ENCODE results near the gene PRDM16. TPM values are rescaled to one million over a fixed set of nuclear protein-coding genes. Genes with fewer than 3 reads are reported as not detected.

PRDM16 gene
- total RNA-seq, 1 donor from 2014 or later: not detected

- DNase-seq (ENCODE audit: low read depth): no peak
These were observed 351.4 kb downstream of the PRDM16 start for GRCh38 chr1:3420218-3420951.

GRCh38 chr1:3422638-3423037 is 353.6 kb downstream of the PRDM16 start:
- no peak for DNase-seq (ENCODE audit: low read depth)

GRCh38 chr1:3423245-3423829 is 354.3 kb downstream of the PRDM16 start:
- DNase-seq (ENCODE audit: low read depth): no peak

GRCh38 chr1:3423896-3424611 is 355.1 kb downstream of the PRDM16 start:
- no peak for DNase-seq (ENCODE audit: low read depth)

- no peak for DNase-seq (ENCODE audit: low read depth)
These were observed 356.6 kb downstream of the PRDM16 start for GRCh38 chr1:3425486-3426215.

DNA sequence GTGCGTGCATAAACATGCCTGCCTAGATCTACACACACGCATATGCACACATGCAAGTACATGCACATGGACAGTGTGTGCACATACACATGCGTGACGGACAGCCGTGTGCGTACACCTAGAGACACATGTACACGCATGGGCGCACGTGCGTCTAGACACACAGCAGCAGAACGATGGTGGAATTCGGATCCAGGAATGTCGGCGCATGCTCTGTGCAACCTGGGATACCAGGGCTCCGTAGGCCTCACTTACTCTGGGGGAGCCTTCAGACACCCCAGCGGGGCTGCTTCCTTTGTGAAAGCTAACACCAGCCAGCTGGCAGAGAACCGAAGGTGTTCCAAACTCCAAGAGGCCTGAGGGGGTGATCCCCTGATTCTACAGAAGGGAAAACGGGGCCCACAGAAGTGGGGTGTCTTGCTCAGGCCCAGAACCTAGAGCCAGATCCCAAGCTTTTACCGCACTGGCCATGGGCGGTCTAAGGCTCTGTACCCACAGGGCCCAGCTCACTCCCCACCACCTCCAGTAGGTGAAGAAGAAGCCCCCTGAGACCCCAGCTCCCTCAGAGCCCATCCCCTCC is 358.0 kb downstream of the PRDM16 start:
- no peak for DNase-seq (ENCODE audit: low read depth)

GRCh38 chr1:3427711-3428704 is 359.0 kb downstream of the PRDM16 start:
- no peak for DNase-seq (ENCODE audit: low read depth)

GRCh38 chr1:3428899-3429298 is 359.9 kb downstream of the PRDM16 start:
- DNase-seq (ENCODE audit: low read depth): no peak

GRCh38 chr1:3429320-3429719 is 360.3 kb downstream of the PRDM16 start:
- no peak for DNase-seq (ENCODE audit: low read depth)

DNA sequence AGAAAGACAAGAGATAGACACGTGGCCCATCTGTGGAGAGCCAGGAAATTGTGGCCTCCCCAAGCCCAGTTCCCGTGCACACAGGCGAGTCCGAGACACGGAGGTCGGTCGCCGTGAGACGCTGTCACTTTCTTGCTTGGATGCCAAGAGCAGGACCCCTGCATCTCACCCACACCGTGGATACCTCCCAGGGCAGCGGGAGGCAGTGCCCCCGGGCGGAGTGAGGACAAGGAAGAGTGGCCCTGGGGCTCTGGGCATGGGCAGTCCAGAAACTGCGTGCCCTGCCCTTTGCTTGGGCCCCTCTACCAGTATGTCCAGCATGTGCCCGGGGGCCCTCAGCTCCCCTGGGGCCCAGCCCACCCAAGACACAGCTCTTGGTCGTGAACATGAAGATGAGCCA is 360.8 kb downstream of the PRDM16 start:
- no peak for DNase-seq (ENCODE audit: low read depth)

DNA sequence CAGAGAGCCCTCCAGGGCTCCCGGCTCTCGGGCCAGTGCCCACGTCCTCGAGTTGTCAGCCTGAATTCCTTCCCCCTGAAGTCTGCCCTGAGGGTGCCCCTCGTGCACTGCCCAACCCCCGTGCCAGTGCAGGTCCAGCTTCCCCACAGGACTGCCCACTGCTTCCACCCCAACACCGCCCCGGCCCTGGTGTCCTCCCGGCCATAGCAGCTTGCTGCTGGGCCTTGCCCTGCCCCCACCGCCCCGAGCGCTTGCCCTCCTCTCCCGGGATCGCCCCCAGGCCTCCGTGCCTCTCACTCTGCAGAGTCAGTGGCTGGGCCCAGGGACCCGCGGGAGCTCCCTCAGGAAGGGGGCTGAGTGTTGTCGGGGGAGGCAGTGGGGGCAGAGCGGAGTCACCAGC is 361.4 kb downstream of the PRDM16 start:
- DNase-seq (ENCODE audit: low read depth): no peak

GRCh38 chr1:3430820-3431219 is 361.8 kb downstream of the PRDM16 start:
- DNase-seq (ENCODE audit: low read depth): no peak

- DNase-seq (ENCODE audit: low read depth): no peak
These were observed 362.3 kb downstream of the PRDM16 start for GRCh38 chr1:3431266-3431665.

- DNase-seq (ENCODE audit: low read depth): no peak
These were observed 362.7 kb downstream of the PRDM16 start for GRCh38 chr1:3431686-3432085.

DNA sequence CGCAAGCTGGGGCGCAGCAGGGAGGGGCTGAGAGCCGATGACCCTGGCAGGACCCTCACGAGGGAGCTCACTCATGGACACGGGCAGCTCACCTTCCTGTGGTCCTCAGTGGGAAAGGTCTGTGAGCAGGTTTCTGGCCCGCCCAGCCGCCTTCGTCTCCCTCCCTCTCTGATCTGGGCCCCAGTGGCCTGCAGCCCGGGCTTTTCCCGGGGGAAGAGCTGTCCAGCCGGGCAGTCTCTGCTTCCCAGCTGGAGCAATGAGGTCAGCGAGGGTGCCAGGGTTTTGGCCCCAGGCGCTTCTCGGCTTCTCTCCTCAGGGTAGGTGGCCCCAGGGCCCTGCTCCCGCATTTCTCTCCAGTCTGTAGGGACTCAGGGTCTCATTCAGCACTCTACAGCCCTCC is 363.3 kb downstream of the PRDM16 start:
- no peak for DNase-seq (ENCODE audit: low read depth)

- DNase-seq (ENCODE audit: low read depth): no peak
These were observed 364.1 kb downstream of the PRDM16 start for GRCh38 chr1:3433076-3433475.

GRCh38 chr1:3433596-3434320 is 364.8 kb downstream of the PRDM16 start:
- no peak for DNase-seq (ENCODE audit: low read depth)

DNA sequence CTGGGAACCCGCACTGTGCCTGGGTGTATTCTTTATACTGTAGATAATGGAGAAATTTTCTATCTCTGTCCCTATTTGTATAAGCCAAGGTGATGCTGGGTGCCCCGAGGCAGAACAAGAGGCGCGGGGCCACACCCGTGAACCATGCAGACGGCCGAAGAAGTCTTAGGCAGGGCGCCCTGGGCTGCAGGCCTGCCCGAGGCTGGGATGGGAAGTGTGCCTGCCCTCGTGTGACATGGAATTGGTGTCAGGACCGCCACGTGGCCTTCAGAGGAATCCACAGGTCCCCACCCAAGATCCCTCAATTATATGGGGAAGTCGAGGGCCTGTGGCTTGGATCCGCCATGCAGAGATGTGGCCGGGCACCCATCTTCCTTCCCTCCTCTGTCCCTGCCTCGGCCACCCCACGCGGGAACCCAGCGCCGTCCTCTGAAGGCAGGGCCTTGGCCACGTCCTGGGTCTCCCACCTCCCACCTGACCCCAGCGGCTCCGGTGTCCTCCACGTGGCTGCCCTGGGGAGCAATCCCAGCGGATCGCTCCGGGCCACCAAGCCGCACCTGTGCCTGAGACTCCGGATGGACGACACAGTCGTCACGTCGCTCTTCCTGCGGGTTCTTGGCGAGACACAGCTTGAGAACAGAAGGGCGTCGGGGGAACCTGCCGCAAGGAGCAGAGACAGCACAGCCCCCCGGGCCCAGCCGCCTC is 365.6 kb downstream of the PRDM16 start:
- no peak for DNase-seq (ENCODE audit: low read depth)

DNA sequence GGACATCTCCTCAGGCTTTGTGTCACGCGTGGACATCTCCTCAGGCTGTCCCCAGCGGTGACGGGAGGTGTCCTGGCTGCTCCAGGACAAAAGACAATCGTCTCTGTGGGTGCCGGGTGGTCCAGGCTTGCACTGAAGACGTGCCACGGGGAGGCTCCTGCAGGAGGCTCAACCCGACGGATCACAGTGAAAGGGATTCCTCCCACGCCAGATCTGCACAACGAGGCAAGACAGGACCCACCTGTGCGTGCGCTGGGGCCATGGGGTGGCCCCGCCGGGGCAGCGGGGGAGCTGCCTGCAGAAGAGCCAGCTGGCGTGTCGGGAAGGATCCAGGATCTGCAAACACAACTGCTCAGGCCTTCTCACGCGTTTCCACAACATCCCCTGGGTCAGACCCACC is 366.7 kb downstream of the PRDM16 start:
- no peak for DNase-seq (ENCODE audit: low read depth)
